ENCODE measurements around the gene VEPH1. TPM values are rescaled to one million over a fixed set of nuclear protein-coding genes. Genes with fewer than 3 reads are reported as not detected.

The VEPH1 gene
- total RNA-seq, 4 donors from 2014 or later: 0.48 to 11.7 (median 3.2) TPM

DNA sequence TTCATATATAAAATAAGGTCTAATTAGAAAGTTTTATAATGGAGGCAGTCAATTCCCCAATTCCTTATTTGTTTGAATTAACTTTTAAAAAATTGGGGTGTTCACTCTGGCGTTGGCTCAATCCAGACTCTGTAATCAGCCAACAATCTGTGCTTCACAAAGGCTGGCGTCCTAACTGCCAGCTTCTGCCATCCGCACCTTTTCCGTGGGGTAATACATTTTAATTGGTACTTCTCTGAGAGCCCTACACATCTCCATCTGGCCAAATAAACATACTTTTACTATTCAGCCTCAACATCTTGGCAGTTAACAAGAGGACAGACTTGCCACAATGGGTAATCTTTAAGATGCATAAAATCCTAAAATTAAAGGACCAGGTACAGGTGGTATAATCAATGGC is 218.1 kb downstream of the VEPH1 start:
- ATAC-seq (ENCODE audit: low FRiP score): no peak
- TF ChIP-seq, protein P1, sequence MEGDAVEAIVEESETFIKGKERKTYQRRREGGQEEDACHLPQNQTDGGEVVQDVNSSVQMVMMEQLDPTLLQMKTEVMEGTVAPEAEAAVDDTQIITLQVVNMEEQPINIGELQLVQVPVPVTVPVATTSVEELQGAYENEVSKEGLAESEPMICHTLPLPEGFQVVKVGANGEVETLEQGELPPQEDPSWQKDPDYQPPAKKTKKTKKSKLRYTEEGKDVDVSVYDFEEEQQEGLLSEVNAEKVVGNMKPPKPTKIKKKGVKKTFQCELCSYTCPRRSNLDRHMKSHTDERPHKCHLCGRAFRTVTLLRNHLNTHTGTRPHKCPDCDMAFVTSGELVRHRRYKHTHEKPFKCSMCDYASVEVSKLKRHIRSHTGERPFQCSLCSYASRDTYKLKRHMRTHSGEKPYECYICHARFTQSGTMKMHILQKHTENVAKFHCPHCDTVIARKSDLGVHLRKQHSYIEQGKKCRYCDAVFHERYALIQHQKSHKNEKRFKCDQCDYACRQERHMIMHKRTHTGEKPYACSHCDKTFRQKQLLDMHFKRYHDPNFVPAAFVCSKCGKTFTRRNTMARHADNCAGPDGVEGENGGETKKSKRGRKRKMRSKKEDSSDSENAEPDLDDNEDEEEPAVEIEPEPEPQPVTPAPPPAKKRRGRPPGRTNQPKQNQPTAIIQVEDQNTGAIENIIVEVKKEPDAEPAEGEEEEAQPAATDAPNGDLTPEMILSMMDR (IDR thresholded peaks at IDR 0.05): no peak
- no peak for DNase-seq (ENCODE audit: low spot score)

DNA sequence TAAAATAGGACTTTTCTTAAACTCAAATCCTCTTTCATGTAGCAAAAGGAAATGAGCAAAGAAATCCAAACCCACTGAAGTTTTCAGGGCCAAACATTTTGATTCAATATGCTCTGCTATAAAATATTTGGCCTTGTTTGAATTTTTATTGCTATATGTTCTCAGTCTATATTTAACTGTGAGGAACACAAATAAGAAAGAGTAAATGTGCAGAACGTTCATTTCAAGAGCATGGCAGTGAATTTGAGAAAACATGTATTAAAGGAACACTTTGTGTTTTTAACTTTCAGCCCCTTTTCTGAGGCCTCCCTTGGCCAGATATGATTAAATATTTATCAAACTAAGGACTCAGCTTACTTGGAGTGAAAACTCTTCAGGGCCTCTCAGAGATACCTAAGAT is 218.5 kb downstream of the VEPH1 start:
- ATAC-seq (ENCODE audit: low FRiP score): no peak

DNA sequence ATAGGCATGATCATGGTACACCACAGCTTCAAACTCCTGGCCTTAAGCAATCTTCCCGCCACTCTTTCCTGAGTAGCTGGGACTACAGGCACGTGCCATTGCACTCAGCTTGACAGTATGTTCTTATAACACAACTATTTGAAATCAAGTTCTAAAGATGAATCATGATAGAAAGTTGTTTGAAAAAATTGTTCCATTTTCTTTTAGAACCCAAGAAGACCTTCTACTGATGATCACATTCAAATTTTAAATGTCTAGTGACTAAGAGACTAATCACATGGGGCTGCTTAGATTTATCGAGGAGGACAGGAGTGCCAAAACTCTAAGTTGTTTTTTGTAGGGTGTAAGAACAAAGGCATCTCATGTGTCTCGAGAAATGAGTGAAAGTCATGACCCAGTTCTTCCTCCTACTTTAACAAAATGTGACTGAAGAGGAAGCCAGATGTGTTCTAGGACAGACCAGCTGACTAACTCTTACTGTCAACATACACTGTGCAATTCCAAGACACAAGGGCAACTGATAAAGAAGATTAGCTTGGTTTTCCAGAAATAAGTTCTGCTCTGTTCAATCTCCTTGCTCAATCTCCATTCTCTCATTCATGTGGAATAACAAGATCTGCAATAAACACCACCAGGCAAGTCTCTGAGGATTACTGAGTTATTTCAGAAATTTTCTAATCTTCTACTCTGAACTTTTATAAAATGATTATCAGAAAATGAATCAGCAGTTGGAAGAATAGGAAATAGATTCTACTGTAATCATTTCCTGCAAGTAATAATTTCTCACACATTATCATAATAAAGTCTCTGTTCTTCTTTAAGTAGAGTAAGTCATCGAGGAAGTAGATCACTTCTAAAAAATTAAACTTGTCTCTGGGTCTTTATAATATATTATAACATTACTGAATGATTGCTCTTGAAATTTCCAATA is 220.7 kb downstream of the VEPH1 start:
- TF ChIP-seq, protein P1 (IDR thresholded peaks at IDR 0.05): no peak
- DNase-seq (ENCODE audit: low spot score) (no peak), ATAC-seq (ENCODE audit: low FRiP score) (peak; percentile 77)

More for the DNA sequence above, 218.5 kb downstream of the VEPH1 start:
- DNase-seq (ENCODE audit: low spot score): no peak
- TF ChIP-seq, protein P1 (IDR thresholded peaks at IDR 0.05): no peak

DNA sequence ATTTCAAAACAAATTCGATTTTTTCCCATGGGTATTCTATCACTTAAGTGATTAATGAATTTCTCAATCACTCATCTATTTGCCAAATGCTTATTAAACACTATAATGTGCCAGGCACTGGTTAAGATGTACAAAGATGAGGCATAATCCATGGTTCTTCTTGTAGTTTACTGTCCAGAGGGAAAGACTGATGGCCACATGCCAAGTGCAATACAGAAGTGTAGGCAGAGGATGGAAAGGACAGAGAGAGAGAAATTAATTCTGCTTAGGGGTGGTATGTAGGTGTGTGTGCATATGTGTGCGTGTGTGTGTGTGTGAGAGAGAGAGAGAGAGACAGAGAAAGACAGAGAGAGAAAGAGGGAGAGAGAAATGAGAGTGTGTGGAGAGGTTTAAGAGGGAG is 222.4 kb downstream of the VEPH1 start:
- ATAC-seq (ENCODE audit: low FRiP score): no peak
- DNase-seq (ENCODE audit: low spot score): no peak
- TF ChIP-seq, protein P1 (IDR thresholded peaks at IDR 0.05): no peak

DNA sequence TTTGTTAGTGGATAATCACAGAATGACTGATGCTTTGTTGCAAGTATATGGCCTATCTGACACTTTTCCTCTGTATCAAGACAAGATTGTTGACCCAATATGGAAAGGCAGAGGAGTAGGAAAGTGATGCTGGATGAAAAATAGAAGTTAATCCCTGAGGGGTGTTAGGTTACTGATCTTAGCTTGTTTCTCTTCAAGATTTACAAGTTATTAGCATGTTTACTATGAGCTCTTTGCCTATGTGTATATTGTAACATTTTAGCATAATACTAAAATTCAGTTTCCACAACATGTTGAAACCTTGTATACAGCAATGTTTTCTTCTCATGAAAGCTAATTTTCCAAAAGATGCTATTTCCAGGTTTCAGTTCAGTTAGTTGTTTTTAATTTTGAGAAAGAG is 222.9 kb downstream of the VEPH1 start:
- DNase-seq (ENCODE audit: low spot score) (no peak), ATAC-seq (ENCODE audit: low FRiP score) (no peak)
- TF ChIP-seq, protein P1 (IDR thresholded peaks at IDR 0.05): no peak

DNA sequence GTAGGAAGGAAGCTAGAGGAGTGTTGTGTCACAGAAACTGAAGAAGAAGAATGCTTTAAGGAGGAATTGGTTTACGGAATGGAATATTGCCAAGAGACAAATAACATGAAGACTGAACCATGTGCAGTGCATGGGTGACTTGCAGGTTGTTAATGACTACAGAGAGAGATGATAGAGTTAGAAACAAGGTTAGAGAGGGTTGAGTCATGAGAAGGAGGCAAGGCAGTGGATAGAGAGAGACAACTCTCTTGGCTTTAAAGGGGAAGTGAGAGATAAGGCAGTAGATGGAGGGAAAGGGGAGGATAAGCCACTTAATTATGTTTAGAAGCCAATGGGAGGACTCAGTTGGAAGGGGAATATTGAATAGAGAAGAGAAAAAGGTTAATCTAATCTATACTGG is 224.0 kb downstream of the VEPH1 start:
- TF ChIP-seq, protein P1 (IDR thresholded peaks at IDR 0.05): no peak
- no peak for ATAC-seq (ENCODE audit: low FRiP score)
- no peak for DNase-seq (ENCODE audit: low spot score)

DNA sequence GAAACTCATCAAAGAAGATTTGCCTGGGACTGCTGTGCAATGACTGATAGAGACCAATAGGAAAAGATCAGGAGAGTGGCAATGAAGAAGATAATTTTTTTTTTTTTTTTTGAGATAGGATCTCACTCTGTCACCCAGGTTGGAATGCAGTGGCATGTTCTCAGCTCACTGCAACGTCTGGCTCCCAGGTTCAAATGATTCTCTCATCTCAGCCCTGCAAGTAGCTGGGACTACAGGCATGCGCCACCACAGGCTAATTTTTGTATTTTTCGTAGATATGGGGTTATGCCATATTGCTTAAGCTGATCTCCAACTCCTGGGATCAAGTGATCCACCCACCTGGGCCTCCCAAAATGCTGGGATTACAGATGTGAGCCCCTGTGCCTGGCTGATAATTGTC is 226.4 kb downstream of the VEPH1 start:
- TF ChIP-seq, protein P1 (IDR thresholded peaks at IDR 0.05): no peak
- ATAC-seq (ENCODE audit: low FRiP score): no peak
- DNase-seq (ENCODE audit: low spot score): no peak

Data from omental fat pad (tissue), 4 donors.